Epithelial cell of proximal tubule (primary cell): Measurements from ENCODE around the gene HOXB13. TPM values are rescaled to one million over a fixed set of nuclear protein-coding genes. Genes with fewer than 3 reads are reported as not detected.

Experiments
- DNase-seq: peaks from one replicate; pipeline ENCODE4 v3.0.0-alpha.2; 2011; ENCODE audit warnings: low read depth
- H3K4me3 ChIP-seq: 2 replicates; pipeline ENCODE4 v1.5.1; 2011; ENCODE audit warnings: low read depth, mild to moderate bottlenecking, low read length
- total RNA-seq: library from RNA; depleted of rRNA; stranded (reverse); fragments of >200 nt; gene quantifications from 2 replicates; pipeline ENCODE4 v1.2.3, GENCODE V29; 2015
- TF ChIP-seq, protein P1 (sequence below): conservative IDR thresholded peaks from 2 replicates; pipeline ENCODE4 v1.5.1; 2012; ENCODE audit warnings: low read depth, mild to moderate bottlenecking, low read length

The HOXB13 gene
- total RNA-seq, 1 donor from 2014 or later, result not detected

DNA sequence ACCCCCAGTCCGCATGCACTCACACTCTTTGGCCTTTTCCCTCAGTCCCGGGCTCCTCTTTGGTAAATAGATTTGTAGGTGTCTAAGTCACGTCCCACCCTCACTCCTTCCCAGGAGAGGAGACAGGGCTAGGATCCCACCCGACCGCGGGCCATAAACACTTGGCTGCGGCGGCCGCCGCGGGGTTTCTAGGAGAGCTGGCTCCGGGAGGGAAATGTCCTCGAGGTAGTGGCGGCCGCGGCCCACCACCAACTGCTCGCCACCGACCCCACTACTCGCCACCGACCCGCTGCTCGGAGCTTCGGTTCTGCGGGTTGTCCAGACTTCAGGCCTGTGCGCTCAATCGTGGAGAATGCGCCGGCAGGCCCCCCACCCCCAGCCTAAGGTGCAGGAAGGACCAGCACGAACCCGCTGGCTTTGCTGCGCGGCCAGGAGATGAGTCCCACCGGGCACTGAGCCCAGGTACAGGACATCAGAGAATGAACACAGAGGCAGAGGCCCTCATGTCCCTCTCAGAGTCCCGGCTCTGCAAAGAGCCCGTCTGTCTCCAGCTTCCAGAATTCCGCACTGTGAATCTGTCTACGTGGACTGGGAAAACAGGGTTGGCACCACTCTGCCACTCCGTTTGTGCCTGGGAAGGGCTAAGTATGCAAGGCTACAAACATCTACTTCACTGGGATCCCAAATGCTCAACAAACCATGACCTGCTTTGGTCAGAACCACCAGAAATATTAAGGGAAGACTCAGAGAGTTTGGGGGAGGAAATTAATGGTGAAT lies 3.1 kb downstream of the HOXB13 start:
- DNase-seq, result no peak
- TF ChIP-seq, protein P1, sequence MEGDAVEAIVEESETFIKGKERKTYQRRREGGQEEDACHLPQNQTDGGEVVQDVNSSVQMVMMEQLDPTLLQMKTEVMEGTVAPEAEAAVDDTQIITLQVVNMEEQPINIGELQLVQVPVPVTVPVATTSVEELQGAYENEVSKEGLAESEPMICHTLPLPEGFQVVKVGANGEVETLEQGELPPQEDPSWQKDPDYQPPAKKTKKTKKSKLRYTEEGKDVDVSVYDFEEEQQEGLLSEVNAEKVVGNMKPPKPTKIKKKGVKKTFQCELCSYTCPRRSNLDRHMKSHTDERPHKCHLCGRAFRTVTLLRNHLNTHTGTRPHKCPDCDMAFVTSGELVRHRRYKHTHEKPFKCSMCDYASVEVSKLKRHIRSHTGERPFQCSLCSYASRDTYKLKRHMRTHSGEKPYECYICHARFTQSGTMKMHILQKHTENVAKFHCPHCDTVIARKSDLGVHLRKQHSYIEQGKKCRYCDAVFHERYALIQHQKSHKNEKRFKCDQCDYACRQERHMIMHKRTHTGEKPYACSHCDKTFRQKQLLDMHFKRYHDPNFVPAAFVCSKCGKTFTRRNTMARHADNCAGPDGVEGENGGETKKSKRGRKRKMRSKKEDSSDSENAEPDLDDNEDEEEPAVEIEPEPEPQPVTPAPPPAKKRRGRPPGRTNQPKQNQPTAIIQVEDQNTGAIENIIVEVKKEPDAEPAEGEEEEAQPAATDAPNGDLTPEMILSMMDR, result no peak
- H3K4me3 ChIP-seq, result peak overlapping the region; percentile 0

DNA sequence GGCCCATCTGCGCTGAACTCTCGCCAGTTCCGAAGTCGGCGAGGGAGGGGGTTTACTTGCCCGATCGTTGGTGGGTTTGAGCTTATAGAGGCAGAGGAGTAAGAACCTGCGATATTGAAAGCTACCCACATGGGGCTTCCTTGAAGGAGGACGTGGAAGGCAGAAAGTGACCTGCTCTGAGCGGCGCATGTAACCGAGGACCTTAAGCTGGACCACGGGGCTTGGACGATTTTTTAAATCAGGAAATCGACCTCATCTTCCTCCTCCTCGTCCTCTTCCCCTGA lies 3.6 kb downstream of the HOXB13 start:
- peak overlapping the region; percentile 0 for H3K4me3 ChIP-seq

DNA sequence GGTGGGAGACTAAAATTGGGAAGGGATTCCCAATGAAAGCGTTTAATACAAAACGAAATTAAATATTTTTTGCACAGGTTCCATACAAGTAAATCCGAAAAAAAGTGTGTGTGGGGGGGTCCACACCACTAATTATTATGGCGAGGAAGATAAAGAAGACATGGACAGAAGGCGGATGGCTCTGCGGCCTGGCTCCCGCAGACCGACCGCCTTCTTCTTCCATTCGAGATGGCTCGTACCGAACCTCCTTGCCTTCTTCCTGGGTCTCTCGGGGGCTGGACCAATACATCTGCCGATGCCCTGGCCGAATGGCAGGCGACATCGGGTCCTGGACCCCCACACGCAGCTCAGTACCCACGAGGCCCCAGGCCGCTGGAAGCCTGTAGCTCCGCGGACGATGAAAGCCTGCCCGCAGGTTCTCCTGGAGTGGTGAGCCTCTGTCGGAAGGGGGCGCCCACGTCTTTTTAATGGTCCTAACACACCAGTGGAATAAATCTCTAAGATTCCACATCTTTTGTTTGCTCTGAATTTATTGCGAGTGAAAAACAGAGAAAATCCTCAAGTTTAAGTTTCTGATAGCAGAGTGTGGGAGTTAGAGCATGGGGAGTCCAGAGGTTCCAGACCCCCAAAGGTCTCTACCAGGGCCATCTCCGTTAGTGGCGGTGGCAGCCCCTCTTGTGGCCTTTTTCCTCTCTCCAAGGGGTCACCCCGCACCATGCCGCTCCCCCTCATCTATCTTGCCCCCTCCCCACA lies 4.1 kb downstream of the HOXB13 start:
- peak; percentile 22 for DNase-seq
- TF ChIP-seq, protein P1, result peak; percentile 78
- H3K4me3 ChIP-seq, result peak overlapping the region; percentile 0

More for the DNA sequence above, 3.6 kb downstream of the HOXB13 start:
- TF ChIP-seq, protein P1, result no peak
- DNase-seq, result no peak

DNA sequence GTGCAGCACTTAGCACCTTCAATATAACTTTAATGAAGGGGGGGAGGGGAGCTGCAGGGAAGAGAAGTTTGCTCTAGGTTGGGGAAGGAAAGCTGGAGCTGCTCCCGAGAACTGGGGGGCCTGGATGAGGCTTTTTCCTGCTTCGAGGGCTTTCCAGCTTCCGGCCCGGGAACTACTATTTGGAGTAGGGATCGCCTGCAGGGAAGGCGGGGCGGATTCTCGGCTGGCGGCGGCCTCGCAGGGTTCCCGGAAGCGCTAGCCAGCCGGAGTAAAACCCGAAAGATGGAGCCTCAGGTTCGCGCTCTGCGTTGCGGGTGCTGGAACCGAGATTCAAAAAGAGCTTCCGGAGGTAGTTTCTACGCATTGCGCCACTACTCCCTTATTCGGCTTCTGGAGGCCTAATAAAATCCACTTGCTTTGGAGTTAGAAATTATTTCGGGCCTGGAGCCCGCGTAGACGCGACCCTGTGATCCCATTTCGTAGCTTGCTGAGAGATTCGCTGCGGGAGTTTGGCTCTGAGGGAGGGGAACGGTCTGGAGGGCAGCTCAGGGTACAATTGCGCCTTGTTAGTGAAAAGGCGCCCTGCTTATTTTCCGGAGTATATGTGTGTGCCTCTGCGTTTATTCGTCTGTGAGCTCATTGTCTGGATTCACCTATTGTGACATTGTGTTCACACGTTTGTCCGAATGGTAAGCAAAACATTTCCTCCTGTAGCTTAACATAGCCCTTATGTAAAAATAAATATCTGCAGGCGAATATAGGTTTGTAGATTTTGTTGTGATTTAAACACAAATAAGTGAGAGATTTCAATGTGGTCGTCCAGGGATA lies 4.9 kb downstream of the HOXB13 start:
- H3K4me3 ChIP-seq, result no peak overlapping the region
- TF ChIP-seq, protein P1, result no peak
- DNase-seq, result no peak

DNA sequence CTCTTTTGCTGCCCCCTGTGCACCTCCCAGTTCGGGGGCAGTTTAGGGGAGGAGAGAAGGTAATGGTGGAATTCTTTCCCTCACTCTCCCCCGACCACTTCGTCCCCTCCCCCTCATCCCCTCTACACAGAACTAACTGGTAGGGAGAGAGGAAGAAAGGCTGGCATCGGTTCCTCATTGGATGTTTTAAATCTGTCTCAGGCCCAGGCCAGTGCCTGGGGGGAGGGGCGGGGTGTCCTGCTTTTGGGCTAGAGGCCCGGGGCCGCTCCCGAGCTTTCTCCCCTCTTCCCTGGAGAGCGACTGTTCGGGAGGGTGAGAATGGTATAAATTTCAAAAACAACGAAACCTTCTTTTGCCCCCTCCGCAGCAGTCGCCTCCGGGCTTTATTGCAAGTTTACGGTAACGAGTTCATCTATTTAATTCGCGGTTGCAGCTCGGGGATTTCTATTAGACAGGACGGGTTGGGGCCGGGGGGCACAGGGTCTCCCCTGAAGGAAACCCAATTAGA lies 5.6 kb downstream of the HOXB13 start, which contains the start of gene PRAC2:
Gene PRAC2 (plus strand): TSS at position 271 of the 508 bp plus-strand sequence. CDS start 1,226 bp downstream, outside the sequence.
- no peak for DNase-seq
- no peak within 1 kb of the TSS for H3K4me3 ChIP-seq
- TF ChIP-seq, protein P1, result no peak

DNA sequence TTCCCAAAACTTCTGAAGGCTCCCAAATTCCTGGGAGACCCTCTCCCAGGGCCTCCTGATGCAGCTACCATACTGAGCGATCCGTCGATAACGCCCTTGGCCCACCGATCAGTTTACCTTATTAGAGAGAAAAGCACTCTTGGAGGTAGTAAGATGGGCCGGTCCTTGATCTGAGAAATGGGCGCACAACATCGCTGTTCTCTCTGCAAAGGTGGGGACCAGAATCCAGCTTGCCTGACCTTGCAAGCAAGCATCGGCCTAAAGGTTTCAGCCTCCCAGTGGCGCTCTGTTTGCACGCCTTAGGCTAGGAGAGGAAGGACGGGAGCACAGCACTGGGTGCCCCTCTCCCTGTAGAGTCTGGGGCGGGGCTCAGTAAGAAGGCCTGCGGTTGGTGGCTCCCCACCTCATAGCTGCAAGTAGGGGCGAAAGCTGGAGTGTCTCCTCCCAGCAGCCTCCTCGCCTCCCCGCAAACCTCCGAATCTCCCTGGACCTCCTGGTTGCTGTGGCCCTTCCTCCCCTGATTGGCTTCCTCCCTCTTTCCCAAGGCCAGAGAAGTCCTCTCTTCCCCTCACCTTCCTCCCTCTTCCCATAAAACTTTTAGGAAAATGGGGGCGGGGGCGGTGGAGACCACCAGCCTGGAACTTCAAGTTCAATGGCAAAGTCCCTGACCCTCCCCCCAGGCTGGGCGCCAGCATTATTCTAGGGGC lies 6.2 kb downstream of the HOXB13 start, which contains the start of gene PRAC1:
Gene PRAC1 (minus strand): TSS at position 318 of the 707 bp plus-strand sequence. CDS start 126 bp downstream, at position 192.
- TF ChIP-seq, protein P1, result no peak
- no peak for DNase-seq
- no peak within 1 kb of the TSS for H3K4me3 ChIP-seq
